ENCODE measurements around the gene RNF151.

RNF151 gene

DNA sequence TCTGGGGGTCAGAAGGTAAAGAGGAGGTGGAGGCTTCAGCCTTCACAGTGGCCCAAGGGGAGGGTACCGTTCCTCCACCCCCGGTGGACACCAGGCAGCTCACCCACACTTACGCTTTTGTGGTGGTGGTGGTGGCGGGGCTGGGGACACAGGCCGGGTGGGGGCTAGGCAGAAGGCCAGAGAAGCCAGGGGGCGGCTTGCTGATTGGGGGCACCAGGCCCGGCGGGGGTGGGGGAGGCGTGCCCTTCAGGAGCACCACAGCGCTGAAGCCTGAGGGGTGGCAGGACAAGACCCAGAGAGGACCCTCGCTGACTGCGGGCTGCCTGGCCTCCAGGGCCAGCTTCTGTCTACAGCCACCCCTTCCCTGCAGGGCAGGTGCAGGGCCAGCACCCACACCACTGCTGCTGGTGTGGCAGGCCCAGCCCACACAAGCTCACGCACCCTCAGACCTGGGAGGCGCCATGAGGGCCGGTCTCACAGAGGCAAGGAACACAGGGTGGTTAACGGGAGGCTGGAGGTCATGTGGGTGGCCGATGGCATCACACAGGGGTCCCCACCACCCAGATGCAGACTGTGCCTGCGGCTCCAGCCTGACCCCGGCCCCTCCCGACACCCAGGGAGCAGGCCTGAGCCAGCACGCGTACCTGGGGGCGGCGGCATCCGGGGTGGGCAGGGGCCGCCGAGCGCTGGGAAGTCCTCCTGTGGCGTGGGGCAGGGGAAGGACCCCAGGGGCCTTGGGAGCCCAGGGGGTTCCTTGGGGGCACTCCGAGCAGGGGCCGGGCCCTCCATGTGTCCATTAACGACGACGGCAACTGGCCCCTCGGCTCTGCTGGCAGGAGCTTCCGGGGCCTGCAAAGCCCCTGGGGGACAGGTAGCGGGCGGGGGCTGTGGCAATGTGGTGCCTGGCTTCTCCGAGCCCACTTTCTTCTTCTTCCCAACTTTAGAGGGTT lies 32.5 kb downstream of the RNF151 start (continued):
- TF ChIP-seq, protein P1, sequence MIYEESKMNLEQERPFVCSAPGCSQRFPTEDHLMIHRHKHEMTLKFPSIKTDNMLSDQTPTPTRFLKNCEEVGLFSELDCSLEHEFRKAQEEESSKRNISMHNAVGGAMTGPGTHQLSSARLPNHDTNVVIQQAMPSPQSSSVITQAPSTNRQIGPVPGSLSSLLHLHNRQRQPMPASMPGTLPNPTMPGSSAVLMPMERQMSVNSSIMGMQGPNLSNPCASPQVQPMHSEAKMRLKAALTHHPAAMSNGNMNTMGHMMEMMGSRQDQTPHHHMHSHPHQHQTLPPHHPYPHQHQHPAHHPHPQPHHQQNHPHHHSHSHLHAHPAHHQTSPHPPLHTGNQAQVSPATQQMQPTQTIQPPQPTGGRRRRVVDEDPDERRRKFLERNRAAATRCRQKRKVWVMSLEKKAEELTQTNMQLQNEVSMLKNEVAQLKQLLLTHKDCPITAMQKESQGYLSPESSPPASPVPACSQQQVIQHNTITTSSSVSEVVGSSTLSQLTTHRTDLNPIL (CRISPR knock-in tag; IDR thresholded peaks at IDR 0.05; ENCODE audit: low read depth) = no peak
- TF ChIP-seq PPARA (CRISPR knock-in tag; IDR thresholded peaks at IDR 0.05; ENCODE audit: borderline replicate concordance) (no peak), ZFP3 (CRISPR knock-in tag; IDR thresholded peaks at IDR 0.05) (no peak), ZNF8 (CRISPR knock-in tag; IDR thresholded peaks at IDR 0.05) (no peak), SNAI2 (CRISPR knock-in tag; IDR thresholded peaks at IDR 0.05) (no peak), OSR1 (CRISPR knock-in tag; IDR thresholded peaks at IDR 0.05) (no peak), ZNF565 (CRISPR knock-in tag; conservative IDR thresholded peaks at IDR 0.05; ENCODE audit: low read depth) (no peak), ESRRG (CRISPR knock-in tag; IDR thresholded peaks at IDR 0.05) (no peak), CSDC2 (CRISPR knock-in tag; IDR thresholded peaks at IDR 0.05) (no peak)
- TF ChIP-seq, protein P2, sequence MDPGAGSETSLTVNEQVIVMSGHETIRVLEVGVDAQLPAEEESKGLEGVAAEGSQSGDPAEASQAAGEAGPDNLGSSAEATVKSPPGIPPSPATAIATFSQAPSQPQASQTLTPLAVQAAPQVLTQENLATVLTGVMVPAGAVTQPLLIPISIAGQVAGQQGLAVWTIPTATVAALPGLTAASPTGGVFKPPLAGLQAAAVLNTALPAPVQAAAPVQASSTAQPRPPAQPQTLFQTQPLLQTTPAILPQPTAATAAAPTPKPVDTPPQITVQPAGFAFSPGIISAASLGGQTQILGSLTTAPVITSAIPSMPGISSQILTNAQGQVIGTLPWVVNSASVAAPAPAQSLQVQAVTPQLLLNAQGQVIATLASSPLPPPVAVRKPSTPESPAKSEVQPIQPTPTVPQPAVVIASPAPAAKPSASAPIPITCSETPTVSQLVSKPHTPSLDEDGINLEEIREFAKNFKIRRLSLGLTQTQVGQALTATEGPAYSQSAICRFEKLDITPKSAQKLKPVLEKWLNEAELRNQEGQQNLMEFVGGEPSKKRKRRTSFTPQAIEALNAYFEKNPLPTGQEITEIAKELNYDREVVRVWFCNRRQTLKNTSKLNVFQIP (CRISPR knock-in tag; IDR thresholded peaks at IDR 0.05; ENCODE audit: borderline replicate concordance, low read depth) = no peak

DNA sequence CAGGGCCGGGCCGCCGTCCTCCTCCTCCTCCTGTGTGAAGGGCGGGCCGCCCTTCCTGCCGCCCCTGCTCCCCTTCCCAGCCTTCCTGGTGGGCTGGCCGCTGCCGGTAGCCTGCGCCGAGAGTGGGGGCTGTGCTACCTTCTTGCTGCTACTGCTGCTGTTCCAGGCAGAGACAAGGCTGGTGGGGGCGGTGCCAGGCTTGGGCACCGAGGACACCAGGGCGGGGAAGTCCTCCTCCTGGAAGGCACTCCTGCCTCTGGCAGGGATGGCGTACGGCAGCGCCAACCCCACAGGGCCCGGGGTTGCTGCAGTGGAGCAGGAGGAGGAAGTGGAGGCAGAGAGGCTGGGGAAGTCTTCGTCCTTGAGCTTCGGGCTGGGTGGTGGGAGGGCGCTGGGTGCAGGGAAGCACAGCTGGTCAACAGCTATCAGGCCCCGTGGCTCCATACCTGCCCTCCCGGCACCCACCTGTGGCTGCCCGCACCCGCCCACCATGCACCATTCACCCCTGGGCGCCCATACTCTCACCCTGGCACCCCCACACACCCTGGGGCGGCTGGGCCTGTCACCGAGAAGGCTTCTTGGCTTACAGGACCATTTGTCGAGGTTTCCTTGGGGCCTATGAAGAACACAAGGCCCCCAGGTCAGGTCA lies 33.3 kb downstream of the RNF151 start:
- TF ChIP-seq RARB (CRISPR knock-in tag; IDR thresholded peaks at IDR 0.05) (no peak), ZNF70 (CRISPR knock-in tag; IDR thresholded peaks at IDR 0.05) (no peak), ZNF565 (CRISPR knock-in tag; conservative IDR thresholded peaks at IDR 0.05; ENCODE audit: low read depth) (no peak), ZFP30 (CRISPR knock-in tag; IDR thresholded peaks at IDR 0.05) (no peak), CSDC2 (CRISPR knock-in tag; IDR thresholded peaks at IDR 0.05) (no peak), TOX (CRISPR knock-in tag; IDR thresholded peaks at IDR 0.05; ENCODE audit: borderline replicate concordance) (no peak), PPARA (CRISPR knock-in tag; IDR thresholded peaks at IDR 0.05; ENCODE audit: borderline replicate concordance) (no peak), GLIS3 (CRISPR knock-in tag; IDR thresholded peaks at IDR 0.05) (no peak), ESRRG (CRISPR knock-in tag; IDR thresholded peaks at IDR 0.05) (no peak), OSR1 (CRISPR knock-in tag; IDR thresholded peaks at IDR 0.05) (no peak), ISL1 (CRISPR knock-in tag; IDR thresholded peaks at IDR 0.05) (no peak), BACH2 (CRISPR knock-in tag; IDR thresholded peaks at IDR 0.05; ENCODE audit: borderline replicate concordance) (no peak)
- TF ChIP-seq, protein P3, sequence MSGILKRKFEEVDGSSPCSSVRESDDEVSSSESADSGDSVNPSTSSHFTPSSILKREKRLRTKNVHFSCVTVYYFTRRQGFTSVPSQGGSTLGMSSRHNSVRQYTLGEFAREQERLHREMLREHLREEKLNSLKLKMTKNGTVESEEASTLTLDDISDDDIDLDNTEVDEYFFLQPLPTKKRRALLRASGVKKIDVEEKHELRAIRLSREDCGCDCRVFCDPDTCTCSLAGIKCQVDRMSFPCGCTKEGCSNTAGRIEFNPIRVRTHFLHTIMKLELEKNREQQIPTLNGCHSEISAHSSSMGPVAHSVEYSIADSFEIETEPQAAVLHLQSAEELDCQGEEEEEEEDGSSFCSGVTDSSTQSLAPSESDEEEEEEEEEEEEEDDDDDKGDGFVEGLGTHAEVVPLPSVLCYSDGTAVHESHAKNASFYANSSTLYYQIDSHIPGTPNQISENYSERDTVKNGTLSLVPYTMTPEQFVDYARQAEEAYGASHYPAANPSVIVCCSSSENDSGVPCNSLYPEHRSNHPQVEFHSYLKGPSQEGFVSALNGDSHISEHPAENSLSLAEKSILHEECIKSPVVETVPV (CRISPR knock-in tag; IDR thresholded peaks at IDR 0.05) = no peak
- TF ChIP-seq, protein P2 (CRISPR knock-in tag; IDR thresholded peaks at IDR 0.05; ENCODE audit: borderline replicate concordance, low read depth) = no peak
- TF ChIP-seq, protein P4, sequence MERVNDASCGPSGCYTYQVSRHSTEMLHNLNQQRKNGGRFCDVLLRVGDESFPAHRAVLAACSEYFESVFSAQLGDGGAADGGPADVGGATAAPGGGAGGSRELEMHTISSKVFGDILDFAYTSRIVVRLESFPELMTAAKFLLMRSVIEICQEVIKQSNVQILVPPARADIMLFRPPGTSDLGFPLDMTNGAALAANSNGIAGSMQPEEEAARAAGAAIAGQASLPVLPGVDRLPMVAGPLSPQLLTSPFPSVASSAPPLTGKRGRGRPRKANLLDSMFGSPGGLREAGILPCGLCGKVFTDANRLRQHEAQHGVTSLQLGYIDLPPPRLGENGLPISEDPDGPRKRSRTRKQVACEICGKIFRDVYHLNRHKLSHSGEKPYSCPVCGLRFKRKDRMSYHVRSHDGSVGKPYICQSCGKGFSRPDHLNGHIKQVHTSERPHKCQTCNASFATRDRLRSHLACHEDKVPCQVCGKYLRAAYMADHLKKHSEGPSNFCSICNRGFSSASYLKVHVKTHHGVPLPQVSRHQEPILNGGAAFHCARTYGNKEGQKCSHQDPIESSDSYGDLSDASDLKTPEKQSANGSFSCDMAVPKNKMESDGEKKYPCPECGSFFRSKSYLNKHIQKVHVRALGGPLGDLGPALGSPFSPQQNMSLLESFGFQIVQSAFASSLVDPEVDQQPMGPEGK (CRISPR knock-in tag; IDR thresholded peaks at IDR 0.05; ENCODE audit: borderline replicate concordance) = no peak
- TF ChIP-seq, protein P5, sequence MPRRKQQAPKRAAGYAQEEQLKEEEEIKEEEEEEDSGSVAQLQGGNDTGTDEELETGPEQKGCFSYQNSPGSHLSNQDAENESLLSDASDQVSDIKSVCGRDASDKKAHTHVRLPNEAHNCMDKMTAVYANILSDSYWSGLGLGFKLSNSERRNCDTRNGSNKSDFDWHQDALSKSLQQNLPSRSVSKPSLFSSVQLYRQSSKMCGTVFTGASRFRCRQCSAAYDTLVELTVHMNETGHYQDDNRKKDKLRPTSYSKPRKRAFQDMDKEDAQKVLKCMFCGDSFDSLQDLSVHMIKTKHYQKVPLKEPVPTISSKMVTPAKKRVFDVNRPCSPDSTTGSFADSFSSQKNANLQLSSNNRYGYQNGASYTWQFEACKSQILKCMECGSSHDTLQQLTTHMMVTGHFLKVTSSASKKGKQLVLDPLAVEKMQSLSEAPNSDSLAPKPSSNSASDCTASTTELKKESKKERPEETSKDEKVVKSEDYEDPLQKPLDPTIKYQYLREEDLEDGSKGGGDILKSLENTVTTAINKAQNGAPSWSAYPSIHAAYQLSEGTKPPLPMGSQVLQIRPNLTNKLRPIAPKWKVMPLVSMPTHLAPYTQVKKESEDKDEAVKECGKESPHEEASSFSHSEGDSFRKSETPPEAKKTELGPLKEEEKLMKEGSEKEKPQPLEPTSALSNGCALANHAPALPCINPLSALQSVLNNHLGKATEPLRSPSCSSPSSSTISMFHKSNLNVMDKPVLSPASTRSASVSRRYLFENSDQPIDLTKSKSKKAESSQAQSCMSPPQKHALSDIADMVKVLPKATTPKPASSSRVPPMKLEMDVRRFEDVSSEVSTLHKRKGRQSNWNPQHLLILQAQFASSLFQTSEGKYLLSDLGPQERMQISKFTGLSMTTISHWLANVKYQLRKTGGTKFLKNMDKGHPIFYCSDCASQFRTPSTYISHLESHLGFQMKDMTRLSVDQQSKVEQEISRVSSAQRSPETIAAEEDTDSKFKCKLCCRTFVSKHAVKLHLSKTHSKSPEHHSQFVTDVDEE (CRISPR knock-in tag; IDR thresholded peaks at IDR 0.05) = no peak
- ATAC-seq = no peak

Measured in SK-N-SH treated with all-trans-retinoic acid at 6 μM for 48 hours (cell line).